CD1c-positive myeloid dendritic cell (primary cell): ENCODE data around the gene FHOD1.

Experiments used
- DNase-seq: peaks from one replicate; pipeline ENCODE4 v3.0.0-alpha.2; 2016; ENCODE audit errors: extremely low spot score

FHOD1 gene

DNA sequence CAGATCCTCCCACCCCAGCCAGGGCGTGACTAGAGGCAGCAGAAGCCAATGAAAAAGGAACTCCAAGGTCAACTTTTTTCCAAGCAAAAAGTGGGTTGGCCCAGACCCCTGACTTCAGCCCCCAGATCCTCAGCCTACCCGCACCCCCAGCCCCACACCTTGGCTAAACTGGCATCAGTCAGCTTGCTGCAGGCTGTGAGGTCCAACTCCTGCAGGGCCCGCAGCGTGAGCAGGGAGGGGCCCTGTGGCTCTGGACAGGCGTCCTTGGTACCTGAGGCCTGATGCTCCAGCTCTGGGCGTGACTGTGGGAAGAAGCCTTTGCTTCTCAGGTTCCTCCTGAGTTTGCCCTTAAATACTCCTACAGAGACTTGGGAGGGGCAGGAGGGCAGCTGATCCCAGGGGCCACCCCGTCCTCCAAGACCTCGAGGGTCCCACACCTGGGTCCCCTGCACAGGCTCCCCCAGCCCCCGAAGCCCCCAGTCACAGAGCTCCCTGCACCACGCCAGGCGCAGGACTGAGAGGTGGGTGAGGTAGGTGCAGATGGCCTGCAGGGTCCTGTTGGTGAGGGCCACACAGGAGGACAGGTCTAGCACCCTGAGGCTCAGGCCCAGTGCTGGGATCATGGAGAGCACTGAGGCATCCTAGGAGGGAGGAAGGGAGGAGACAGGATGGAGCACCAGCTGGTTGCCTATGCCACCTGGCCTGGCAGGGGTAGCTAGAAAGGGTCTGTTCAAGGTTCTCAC, 39.0 kb downstream of the FHOD1 start:
- no peak for DNase-seq

DNA sequence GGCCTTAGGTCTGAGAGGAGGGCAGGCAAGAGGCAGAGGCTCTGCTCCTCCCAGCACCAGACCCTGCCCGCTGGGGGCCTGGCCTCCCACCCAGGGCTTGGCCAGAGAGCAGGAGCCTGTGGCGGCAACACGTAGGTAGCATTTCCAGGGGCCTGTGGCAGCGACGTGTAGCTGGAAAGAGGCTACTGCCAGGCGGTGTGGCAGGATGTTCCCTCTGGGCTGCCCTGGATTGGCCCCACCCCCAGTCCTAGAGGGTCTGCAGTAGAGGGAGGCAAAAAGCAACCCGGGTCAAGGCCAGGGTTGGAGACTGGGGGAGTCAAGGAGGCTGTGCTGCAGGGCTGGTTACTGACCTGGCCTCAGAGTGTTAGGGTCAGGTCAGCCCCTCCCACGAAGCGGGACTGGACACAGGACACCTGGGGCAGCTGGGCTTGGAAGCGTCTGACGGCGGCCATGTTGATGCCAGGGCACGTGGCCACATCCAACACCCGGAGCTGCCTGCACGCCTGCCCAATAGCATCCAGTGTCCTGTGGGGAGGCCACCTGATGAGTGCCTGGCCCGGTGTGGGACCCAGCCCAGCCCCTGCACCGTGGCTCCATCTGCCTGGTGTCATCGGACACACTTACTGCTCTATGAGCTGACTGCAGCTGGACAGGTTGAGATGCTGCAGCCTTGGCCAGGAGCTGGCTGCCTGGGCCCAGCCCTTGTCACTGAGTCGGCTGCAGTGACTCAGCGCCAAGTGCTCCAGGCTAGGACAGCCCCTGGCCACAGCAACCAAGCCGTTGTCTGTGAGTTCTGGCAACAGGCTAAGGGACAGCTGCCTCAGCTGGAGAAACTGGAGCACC, 39.8 kb downstream of the FHOD1 start:
- DNase-seq: no peak

DNA sequence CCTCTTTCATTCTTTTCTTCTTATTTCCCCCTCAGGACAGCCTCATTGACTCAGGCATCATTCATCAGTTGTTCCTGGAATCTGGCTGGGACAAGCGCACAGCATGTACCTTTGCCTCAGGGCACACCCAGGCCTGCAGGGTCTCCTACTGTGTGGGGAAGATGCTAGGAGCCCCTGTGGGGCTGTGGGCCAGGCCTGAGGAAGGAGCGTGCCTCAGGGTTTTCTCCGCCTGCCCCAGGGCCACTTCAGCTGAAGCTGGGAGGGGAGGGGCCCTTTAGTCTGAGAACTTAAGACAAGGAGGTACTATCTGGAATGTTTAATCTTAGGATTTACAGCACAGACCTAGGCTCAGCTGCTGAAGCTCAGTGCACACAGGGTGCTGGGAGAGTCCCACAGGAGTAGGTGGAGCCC, 40.4 kb downstream of the FHOD1 start:
- DNase-seq: no peak

DNA sequence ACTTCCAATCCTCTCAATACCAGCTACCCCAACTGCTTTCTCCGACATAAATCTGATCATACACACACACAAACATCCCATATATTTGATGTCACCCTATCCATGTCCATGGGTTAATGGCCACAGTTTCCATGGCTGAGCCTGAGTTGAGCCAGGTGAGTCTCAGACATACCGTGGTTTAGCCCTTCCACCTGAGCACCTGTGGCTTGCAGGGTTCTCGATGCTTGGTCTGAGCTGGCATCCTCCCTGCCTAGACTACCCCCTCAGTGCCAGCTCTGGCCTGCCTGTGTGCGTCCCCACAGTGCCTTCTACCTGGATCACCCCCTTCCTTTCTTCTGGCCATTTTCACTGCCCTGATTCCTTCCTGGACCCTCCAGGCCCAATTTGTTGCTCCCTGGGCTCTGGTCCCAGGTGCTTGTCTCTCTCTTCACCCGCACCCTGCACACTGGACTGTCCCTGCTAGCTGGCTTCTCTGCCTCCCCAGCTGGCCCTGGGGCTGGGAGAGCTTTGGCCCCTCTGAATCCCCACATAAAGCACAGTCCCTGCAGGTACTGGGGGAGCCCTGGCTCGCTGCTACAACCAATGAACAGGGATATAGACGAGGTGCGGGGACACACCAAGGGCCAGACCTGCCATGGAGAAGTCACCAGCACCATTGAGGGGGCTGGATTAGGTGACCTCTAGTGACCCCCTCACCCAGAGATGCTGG, 41.0 kb downstream of the FHOD1 start:
- DNase-seq: no peak

DNA sequence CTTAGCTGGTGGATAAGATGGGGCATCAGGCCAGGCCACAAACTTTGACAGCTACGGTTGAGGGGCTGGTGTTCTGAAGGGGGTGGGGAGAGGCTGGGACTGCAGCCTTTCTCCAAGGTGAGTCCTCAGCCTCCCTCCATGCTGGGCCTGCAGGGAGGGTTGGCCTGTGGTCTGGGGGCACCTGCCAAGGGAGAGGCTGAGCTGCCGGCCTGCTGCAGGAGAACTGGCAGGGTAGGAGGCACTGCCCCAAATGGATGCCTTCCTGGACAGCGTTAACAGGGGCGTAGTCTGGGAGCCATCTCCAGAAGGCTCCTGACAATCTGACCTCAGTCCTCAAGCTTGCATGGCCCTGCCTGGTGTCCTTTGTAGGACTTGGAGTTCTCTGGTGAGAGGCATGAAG, 43.2 kb downstream of the FHOD1 start:
- no peak for DNase-seq

DNA sequence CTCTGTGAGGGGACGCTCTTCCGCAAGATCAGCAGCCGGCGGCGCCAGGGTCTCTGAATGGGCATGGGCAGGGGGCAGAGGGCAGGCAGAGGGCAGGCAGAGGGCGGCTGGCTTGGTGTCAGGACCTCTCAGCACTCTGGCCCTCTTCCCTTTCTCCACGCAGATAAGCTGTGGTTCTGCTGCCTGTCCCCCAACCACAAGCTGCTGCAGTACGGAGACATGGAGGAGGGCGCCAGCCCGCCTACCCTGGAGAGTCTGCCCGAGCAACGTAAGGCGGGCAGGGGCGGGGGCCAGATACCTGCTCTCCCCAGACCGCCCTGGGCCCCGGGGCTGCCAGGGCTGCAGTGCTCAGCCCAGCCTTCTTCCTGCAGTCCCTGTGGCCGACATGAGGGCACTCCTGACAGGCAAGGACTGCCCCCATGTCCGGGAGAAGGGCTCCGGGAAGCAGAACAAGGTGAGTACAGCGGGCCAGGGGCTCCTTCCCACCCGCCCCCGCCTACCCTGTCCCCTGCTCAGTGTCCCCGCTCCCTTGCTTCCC, 44.3 kb downstream of the FHOD1 start:
- no peak for DNase-seq

DNA sequence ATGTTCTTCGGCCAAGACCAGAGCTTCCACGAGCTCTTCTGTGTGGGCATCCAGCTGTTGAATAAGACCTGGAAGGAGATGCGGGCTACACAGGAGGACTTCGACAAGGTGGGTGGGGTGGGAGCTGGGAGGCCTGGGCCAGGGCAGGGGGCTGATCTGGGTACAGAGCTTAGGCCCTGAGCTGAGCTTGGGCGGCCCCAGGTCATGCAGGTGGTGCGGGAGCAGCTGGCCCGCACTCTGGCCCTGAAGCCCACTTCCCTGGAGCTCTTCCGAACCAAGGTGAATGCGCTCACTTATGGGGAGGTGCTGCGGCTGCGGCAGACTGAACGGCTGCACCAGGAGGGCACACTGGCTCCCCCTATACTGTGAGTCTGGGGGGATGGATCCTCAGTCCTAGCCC, 44.9 kb downstream of the FHOD1 start:
- DNase-seq: no peak

DNA sequence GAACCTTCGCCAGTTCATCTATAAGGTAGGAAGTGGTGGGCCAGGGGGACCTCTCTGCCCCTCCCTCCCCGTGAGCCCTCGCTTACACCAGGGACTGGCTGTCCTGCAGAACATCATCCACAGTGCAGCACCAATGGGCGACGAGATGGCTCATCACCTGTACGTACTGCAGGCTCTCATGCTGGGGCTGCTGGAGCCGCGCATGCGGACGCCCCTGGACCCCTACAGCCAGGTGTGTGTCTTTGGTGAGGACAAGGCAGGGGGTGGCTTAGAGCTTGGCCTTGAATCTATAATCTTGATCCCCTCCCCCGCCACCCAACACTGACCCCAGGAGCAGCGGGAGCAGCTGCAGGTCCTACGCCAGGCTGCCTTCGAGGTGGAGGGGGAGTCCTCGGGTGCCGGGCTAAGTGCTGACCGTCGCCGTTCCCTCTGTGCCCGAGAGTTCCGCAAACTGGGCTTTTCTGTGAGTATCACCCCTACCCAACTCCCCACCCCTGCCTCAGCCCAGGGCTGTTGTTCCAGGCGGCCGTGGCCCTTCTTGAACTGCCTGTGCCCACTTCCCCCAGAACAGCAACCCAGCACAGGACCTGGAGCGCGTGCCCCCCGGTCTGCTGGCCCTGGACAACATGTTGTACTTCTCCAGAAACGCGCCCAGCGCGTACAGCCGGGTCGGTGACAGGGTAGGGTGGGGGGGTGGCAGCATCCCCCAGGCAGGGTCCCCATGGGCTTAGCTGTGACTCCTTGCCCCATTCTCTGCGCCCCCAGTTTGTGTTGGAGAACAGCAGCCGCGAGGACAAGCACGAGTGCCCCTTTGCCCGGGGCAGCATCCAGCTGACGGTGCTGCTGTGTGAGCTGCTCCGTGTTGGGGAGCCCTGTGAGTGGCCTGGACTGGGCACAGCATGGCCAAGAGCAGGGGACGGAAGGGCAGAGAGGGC, 45.6 kb downstream of the FHOD1 start:
- no peak for DNase-seq

DNA sequence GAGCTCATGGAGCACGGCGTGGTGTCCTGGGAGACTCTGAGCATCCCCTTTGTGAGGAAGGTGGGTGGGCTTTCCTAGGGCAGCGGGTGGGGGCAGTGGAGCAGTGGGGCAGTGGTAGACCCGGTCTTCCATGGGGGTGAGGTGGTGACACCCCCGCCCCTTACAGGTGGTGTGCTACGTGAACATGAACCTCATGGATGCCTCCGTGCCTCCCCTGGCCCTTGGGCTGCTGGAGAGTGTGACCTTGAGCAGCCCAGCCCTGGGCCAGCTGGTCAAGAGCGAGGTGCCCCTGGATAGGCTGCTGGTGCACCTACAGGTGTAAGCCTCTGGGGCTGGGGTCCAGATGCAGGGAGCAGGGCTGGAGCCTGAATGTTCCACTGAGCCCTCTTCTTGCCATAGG, 46.8 kb downstream of the FHOD1 start:
- no peak for DNase-seq

DNA sequence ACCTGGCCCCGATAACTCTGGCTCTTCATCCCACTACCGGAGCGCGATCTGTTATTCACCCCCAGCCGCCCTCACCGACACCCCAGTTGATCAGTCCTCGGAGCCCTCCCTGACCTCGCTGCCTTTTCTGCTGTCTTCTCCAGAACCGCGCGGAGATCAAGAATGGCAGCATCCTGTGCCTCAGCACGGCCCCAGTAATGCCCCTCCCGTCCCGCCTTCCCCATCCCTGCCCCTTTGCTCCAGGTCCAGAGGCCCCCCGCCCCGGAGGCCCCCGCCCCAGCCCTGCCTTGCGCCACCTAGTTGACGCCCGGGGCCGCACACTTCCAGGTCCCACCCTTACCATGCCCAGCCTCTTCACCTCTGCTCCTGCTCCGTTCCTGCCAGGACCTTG, 47.5 kb downstream of the FHOD1 start:
- no peak for DNase-seq

DNA sequence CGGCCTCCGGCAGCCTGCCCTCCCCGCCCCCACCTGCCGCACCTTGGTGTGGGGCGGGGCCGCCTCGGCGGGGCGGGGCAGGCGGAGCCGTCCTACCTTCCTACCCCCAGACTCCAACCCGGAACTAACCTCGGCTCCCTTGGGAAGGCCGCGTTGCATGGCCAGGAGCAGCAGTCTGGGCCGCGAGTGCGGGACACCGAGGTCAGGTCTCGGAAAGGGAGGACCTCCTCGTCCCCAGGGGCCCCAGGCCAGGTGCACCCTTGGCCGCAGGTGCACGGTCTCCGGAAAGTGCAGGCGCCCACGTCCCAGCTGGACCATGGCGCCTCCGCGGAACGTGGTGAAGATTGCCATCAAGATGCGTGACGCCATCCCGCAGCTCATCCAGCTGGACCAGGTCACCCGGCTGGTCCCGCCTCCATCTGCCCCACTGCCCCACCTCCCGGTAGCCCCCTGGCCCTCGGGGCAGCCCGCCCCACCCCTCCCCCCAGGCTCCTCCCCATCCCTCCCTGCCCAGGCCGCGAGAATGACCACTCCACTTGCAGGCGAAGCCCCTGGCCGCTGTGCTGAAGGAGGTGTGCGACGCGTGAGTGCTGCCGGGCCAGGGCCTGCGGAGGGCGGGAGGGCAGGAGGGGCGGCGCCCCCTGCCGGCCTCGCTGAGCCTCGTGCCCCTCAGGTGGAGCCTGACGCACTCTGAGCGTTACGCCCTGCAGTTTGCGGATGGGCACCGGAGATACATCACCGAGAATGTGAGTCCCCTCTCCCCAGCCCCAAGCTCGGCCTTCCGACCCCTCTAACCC, 48.1 kb downstream of the FHOD1 start, which contains the start of gene ELMO3:
Gene ELMO3, plus strand, starts transcription at position 121 of the 797 bp plus-strand sequence. Its CDS starts 196 bp downstream, at position 317.
- DNase-seq: no peak

DNA sequence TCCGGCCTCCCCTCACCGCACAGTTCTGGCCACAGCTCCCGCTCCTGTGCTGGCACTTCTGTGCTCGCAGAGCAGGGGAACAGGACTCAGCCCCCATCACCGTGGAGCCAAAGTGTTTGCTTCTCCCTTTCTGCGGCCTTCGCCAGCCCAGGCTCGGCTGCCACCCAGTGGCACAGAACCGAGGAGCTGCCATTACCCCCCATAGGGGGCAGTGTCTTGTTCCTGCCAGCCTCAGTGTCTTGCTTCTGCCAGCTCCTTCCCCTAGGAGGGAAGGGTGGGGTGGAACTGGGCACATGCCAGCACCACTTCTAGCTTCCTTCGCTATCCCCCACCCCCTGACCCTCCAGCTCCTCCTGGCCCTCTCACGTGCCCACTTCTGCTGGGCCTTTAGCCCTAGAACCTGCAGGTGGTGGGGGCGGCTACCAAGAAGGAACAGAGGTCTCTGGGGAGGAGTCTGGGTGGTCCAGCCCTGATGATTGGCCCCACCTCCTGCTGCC, 49.0 kb downstream of the FHOD1 start:
- DNase-seq: peak; percentile 61

DNA sequence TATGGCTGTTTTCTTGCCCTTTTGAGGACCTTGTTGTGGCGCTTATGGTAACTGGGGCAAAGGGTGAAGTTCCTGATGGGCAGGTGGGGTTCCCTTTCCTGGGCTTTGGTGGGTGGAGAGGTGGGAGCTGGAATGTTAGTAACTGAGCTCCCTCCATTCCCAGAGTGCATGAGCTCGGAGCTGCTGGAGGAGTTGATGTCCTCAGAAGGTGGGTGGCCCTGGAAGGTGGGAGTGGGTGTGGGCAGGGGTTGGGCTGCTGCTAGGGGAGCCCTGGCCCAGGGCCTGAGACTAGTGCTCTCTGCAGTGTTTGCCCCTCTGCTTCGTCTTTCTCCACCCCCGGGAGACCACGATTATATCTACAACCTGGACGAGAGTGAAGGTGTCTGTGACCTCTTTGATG, 49.6 kb downstream of the FHOD1 start:
- DNase-seq: no peak

DNA sequence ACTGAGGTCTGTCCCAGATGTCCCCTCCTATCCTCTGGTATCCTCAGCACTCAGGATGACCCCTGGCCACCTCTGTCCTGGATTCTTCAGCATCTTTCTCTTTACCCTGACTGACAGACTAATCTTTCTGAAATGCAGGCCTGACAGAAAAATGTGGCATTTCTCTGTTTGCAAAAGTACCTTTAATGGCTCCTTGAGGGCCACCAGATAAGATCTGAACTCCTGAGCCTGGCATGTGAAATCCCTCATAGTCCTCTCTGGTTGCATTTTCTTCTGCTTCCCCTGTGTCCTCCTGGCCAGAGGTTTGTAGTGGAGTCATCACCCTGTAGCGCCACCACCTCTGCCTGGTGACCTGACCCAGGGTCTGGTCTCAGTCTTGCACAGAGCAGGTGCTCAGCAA, 50.4 kb downstream of the FHOD1 start:
- DNase-seq: no peak

DNA sequence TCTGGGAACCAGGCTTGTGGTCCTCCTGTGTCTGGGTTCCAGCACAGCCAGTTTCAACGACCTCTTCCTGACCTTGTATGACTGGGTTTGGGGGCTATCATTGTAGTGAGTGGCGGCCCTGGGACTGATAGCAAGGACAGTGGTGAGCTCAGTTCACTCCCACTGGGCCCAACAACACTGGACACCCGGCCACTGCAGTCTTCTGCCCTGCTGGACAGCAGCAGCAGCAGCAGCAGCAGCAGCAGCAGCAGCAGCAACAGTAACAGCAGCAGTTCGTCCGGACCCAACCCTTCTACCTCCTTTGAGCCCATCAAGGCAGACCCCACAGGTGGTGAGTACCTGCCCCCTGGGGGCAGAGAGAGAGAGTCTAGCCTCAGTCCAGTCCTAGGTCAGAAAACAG, 51.6 kb downstream of the FHOD1 start:
- no peak for DNase-seq

DNA sequence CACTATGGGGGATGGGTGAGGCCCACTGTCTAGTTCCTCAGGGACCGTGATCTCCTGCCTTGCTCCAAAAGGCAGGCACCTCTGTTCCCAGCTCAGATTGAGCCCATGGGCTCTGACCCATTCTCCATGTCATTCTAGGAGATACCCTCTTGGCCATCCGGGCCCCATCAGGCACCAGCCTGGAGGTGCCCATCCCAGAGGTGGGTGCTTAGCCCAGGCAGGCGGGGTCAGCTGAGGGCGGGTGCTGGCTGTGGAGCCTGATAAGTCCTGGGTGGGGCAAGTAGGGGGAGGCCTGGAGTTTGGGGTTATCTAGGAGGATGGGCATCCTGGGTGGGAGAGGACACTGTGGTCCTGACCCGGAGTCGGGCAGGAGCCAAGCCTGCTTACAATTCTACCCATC, 53.0 kb downstream of the FHOD1 start:
- DNase-seq: no peak

DNA sequence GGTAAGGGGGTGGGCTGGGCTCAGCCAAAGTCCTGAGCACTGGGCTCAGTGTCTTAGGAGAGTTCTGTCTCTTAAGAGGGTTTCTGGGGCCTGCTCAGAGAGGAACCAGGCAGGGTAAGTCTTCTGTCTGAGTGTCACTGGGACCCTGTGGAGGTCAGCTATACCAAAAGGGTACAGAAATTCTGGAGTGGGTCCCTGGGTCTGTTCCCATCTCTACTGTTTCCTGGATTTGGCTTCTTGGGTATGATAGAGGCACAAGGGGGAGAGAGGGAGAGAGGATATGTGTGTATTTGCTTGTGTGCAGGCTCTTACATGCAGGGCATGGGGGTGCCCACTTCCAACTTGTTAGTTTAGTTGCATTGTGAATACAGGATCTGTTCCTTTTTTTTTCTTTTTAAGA, 53.7 kb downstream of the FHOD1 start:
- DNase-seq: no peak

DNA sequence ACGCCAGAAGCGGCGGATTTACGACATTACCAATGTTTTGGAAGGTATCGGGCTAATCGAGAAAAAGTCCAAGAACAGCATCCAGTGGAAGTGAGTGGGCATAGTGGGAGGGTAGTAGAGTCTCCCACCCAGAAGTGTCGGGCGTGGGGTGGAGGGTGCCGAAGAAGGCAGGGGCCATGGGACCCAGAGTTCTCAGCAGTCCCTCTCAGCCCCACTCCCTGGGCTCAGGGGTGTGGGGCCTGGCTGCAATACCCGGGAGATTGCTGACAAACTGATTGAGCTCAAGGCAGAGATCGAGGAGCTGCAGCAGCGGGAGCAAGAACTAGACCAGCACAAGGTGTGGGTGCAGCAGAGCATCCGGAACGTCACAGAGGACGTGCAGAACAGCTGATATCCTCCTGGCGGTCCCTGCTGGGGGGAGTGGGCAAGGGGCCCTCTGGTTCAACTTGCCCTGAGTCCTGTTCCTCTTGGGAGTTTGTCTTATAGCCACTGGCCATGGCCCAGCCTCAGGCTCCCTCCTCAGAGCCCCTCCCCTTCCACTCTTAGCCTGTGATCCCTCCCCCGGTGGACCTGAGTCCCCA, 54.4 kb downstream of the FHOD1 start:
- DNase-seq: no peak

DNA sequence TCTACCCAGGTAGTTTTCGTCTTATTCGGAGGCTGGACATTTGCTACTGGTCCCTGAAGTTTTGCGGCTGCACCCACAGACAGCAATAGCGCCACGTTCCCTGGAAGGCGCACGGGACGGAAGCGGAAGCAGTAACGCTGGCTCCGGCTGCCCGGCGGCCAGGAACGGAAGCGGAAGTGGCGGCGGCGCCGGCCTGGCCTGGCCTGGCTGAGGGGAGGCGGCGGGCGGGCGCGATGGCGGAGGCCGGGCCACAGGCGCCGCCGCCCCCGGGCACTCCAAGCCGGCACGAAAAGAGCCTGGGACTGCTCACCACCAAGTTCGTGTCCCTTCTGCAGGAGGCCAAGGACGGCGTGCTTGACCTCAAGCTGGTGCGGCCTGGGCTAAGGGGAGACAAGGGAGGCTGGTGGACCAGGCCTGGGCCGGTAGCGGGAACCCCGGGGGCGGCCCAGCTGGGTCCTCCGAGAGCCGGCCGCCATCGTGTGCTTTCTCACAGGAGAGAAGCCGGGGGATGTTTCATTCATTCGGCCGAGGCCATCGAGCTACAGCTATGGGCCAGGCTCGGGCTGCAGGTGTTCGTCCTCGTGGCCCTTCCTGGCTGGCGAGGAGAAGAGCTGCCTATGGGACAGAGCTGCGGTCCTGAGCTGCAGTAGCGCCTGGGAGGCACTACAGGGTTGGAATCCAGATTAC, 55.1 kb downstream of the FHOD1 start, which contains the start of gene E2F4:
Gene E2F4, plus strand, starts transcription at position 161 of the 687 bp plus-strand sequence. Its CDS starts 73 bp downstream, at position 234.
- peak; percentile 96 for DNase-seq
